B cell (primary cell): Measurements from ENCODE around the gene HYPK. TPM values are rescaled to one million over a fixed set of nuclear protein-coding genes. Genes with fewer than 3 reads are reported as not detected.

ENCODE experiments used
- ATAC-seq: fragments of 200-7000 bp; cut with Tn5 transposase; one replicate; pipeline ENCODE4 v1.10.0; 2021; ENCODE audit warnings: low read depth, mild to moderate bottlenecking, moderate number of reproducible peaks, moderate library complexity
- CTCF ChIA-PET: fragments of 350-600 bp; sonication (Branson Sonifier 250); formaldehyde crosslinking; loops from one replicate; lab custom pipeline; 2021; ENCODE audit warnings: antibody characterized with exemption, inconsistent platforms; lab: Charles Lee
- POLR2A ChIA-PET: fragments of 350-600 bp; sonication (Branson Sonifier 250); formaldehyde crosslinking; loops from one replicate; lab custom pipeline; 2021; ENCODE audit warnings: antibody characterized with exemption; lab: Charles Lee
- DNase-seq: peaks from one replicate; pipeline ENCODE4 v3.0.0; 2013
- H2AFZ ChIP-seq: 2 replicates; pipeline ENCODE4 v1.6.1; 2012; ENCODE audit warnings: mild to moderate bottlenecking, low read depth, low read length; ENCODE audit not compliant: insufficient read depth, poor library complexity, severe bottlenecking
- H3K27ac ChIP-seq, 2 donors: 1 replicate in 1 of 2; 2 replicates in 1 of 2; pipeline ENCODE4 v1.5.1; 2012 to 2013; ENCODE audit warnings: low read length in 2 of 2, mild to moderate bottlenecking in 2 of 2, moderate library complexity in 1 of 2
- H3K27me3 ChIP-seq, 4 experiments: fragments of 200-600 bp in 1 of 4; sonication (generic) in 1 of 4; replicated peaks in 1 of 4; 1 replicate in 2 of 4; 2 replicates in 2 of 4; pipeline versions ENCODE4 v1.6.1 to v1.7.0; 2013 to 2016; ENCODE audit warnings: low read length in 3 of 4, mild to moderate bottlenecking in 2 of 4, mixed read lengths in 1 of 4, moderate library complexity in 1 of 4; ENCODE audit not compliant: insufficient read depth in 4 of 4, control insufficient read depth in 3 of 4; ENCODE audit errors: control extremely low read depth in 1 of 4
- H3K36me3 ChIP-seq, 2 experiments: replicated peaks in 1 of 2; 1 replicate in 1 of 2; 2 replicates in 1 of 2; pipeline versions ENCODE4 v1.6.1 to v1.7.1; 2013; ENCODE audit warnings: low read length in 1 of 2; ENCODE audit not compliant: insufficient read depth in 2 of 2, control insufficient read depth in 1 of 2; ENCODE audit errors: control extremely low read depth in 1 of 2, extremely low read depth in 1 of 2
- H3K4me1 ChIP-seq, 2 donors: fragments of 200-600 bp in 1 of 2; sonication (generic) in 1 of 2; 1 replicate in 1 of 2; 2 replicates in 1 of 2; pipeline versions ENCODE4 v1.5.1 to v1.6.1; 2013 to 2017; ENCODE audit warnings: low read length in 2 of 2; ENCODE audit not compliant: control insufficient read depth in 2 of 2, insufficient read depth in 2 of 2
- H3K4me2 ChIP-seq: replicated peaks from 2 replicates; pipeline ENCODE3; 2012; ENCODE audit warnings: mild to moderate bottlenecking, low read depth, low read length; ENCODE audit not compliant: poor library complexity, severe bottlenecking
- H3K4me3 ChIP-seq, 5 experiments: fragments of 200-600 bp in 1 of 5; sonication (generic) in 1 of 5; 1 replicate in 3 of 5; 2 replicates in 2 of 5; pipeline versions ENCODE4 v1.5.1 to v1.7.0; 2011 to 2016; ENCODE audit warnings: low read length in 4 of 5, mild to moderate bottlenecking in 4 of 5, low read depth in 2 of 5, control low read depth in 1 of 5, moderate library complexity in 1 of 5; ENCODE audit not compliant: insufficient read depth in 1 of 5; ENCODE audit errors: control extremely low read depth in 1 of 5, extremely low read depth in 1 of 5
- H3K79me2 ChIP-seq: fragments of 200-600 bp; sonication (generic); one replicate; pipeline ENCODE4 v1.6.0; 2016; ENCODE audit warnings: low read length; ENCODE audit not compliant: control insufficient read depth, insufficient read depth
- H3K9ac ChIP-seq: fragments of 200-600 bp; sonication (generic); 2 replicates; pipeline ENCODE4 v1.6.1; 2017; ENCODE audit warnings: mild to moderate bottlenecking, low read length, moderate library complexity
- H3K9me3 ChIP-seq, 3 donors: one replicate each; pipeline versions ENCODE4 v1.6.1 to v1.7.1; 2013; ENCODE audit warnings: low read length in 2 of 3; ENCODE audit not compliant: control insufficient read depth in 2 of 3, insufficient read depth in 1 of 3; ENCODE audit errors: control extremely low read depth in 1 of 3
- H4K20me1 ChIP-seq: 2 replicates; pipeline ENCODE4 v1.6.0; 2012; ENCODE audit warnings: mild to moderate bottlenecking, low read length; ENCODE audit not compliant: insufficient read depth, control insufficient read depth, poor library complexity, severe bottlenecking
- H3K27ac Mint-ChIP-seq: one replicate; pipeline ENCODE4 v1.8.0; 2021; ENCODE audit warnings: mixed read lengths
- H3K27me3 Mint-ChIP-seq: one replicate; pipeline ENCODE4 v1.8.0; 2021; ENCODE audit warnings: mixed read lengths
- H3K4me1 Mint-ChIP-seq: one replicate; pipeline ENCODE4 v1.8.0; 2021; ENCODE audit warnings: mixed read lengths
- H3K4me3 Mint-ChIP-seq: one replicate; pipeline ENCODE4 v1.8.0; 2021; ENCODE audit warnings: mixed read lengths
- H3K9me3 Mint-ChIP-seq: one replicate; pipeline ENCODE4 v1.8.0; 2022; ENCODE audit warnings: mixed read lengths; ENCODE audit not compliant: insufficient read depth
- EZH2 ChIP-seq: IDR thresholded peaks from 2 replicates; pipeline ENCODE4 v1.6.1; 2012; ENCODE audit warnings: borderline replicate concordance, low read depth, mild to moderate bottlenecking, moderate library complexity, low read length; ENCODE audit not compliant: insufficient read depth, poor library complexity, severe bottlenecking
- WGBS: methylation state at CpG from one replicate; pipeline ENCODE4 v1.1.5; 2013; ENCODE audit warnings: missing lambda C conversion rate; ENCODE audit not compliant: insufficient coverage; 5-methylcytosine and 5-hydroxymethylcytosine counted together
- intact Hi-C: fragments of 100-400 bp; cut with micrococcal nuclease; formaldehyde crosslinking; loops from one replicate; pipeline ENCODE4 v1.10.0; 2022
- polyA plus RNA-seq: library from polyadenylated mRNA; depleted of rRNA; stranded (reverse); fragments of >200 nt; gene quantifications from 2 replicates; pipeline ENCODE4 v1.2.3, GENCODE V29; 2012
- total RNA-seq, 2 donors: library from RNA; stranded (reverse); fragments of 120-200 nt in 1 of 2; gene quantifications; 1 replicate in 1 of 2; 2 replicates in 1 of 2; pipeline versions ENCODE4 v1.2.3 to v1.2.4, GENCODE V29; 2013 to 2022
- TF ChIP-seq, protein P1 (sequence below): fragments of 200-600 bp; IDR thresholded peaks from one replicate; pipeline ENCODE4 v1.8.0; 2022; ENCODE audit warnings: antibody characterized with exemption, mild to moderate bottlenecking

HYPK gene
- total and polyA plus RNA-seq, 2 donors (not counting 1 experiment from before 2014, with no cell fraction given), result 23.5 to 25.7 TPM

DNA sequence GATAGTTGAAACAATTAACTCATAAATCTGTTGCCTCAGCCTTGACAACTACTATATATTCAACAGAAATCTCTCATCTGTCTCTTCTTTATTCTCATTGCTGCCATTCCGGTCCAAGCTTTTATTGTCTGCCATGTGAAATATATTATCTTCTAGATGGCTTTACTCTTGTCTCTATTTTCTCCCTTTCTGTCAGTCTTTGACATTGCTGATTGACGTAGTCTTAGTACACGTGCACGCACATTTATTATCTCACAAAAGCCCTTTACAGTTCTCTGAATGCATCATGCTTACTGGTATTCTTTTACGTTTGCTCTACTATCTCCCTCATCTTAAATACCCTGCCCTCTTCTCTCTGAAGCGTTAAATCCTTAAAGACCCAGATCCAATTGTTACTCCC lies 48.5 kb upstream of the HYPK start:
- Mint-ChIP-seq H3K27ac (no peak overlapping the region), H3K27me3 (no peaks in the 10 kb centered on the region), H3K4me1 (peaks cover 54% of the 10 kb centered on the region), H3K9me3 (no peaks in the 10 kb centered on the region), H3K4me3 (no peak overlapping the region)
- no peak for ATAC-seq
- ChIA-PET POLR2A (no interaction called here), CTCF (interaction anchor here (2.7 kb wide), 1 partner anchor 19 kb away, joined by 24 read pairs; no protein-coding TSS in a partner anchor)
- Histone ChIP-seq H3K4me2 (no peak overlapping the region), H4K20me1 (peaks cover 84% of the 10 kb centered on the region), H2AFZ (no peak overlapping the region), H3K4me3 (no peak overlapping the region), H3K4me1 (peaks cover 49 to 55% of the 10 kb centered on the region in 2 donors), H3K79me2 (peaks cover 98% of the 10 kb centered on the region), H3K27ac (peak overlapping the region in 1 of 2 donors; percentile 49), H3K9ac (no peak overlapping the region), H3K9me3 (no peaks in the 10 kb centered on the region), H3K36me3 (peaks cover 7 to 36% of the 10 kb centered on the region in 2 experiments), H3K27me3 (no peaks in the 10 kb centered on the region)
- DNase-seq, result no peak
- TF ChIP-seq, protein P1, sequence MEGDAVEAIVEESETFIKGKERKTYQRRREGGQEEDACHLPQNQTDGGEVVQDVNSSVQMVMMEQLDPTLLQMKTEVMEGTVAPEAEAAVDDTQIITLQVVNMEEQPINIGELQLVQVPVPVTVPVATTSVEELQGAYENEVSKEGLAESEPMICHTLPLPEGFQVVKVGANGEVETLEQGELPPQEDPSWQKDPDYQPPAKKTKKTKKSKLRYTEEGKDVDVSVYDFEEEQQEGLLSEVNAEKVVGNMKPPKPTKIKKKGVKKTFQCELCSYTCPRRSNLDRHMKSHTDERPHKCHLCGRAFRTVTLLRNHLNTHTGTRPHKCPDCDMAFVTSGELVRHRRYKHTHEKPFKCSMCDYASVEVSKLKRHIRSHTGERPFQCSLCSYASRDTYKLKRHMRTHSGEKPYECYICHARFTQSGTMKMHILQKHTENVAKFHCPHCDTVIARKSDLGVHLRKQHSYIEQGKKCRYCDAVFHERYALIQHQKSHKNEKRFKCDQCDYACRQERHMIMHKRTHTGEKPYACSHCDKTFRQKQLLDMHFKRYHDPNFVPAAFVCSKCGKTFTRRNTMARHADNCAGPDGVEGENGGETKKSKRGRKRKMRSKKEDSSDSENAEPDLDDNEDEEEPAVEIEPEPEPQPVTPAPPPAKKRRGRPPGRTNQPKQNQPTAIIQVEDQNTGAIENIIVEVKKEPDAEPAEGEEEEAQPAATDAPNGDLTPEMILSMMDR, result no peak
- no peak for TF ChIP-seq EZH2
- intact Hi-C loops, result loop anchor here (2.0 kb wide), 1 partner anchor 73 kb away; the partner anchor contains the start of gene MFAP1
- WGBS, result 90% methylated on average over 4 of the region's 6 CpGs

DNA sequence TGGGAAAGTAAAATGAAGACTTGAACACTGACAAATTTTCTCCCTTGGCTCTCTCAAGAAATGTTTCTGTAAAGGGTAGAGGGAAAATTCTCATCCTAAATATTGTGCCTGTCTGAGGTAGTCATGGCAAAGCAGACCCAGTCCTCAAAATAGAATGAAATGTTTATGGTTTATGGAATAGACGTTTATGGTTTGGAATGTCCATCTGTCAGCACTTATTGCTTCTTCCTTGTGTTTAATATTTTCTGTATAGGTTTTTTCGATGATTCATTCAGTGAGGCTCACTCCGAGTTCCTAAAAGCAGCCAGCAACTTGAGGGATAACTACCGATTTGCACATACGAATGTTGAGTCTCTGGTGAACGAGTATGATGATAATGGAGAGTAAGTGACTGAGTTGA lies 37.6 kb upstream of the HYPK start:
- ChIA-PET CTCF (no interaction called here), POLR2A (no interaction called here)
- Histone ChIP-seq H3K9ac (no peak overlapping the region), H3K27ac (no peak overlapping the region), H3K4me3 (no peak overlapping the region), H4K20me1 (peaks cover 45% of the 10 kb centered on the region), H2AFZ (no peak overlapping the region), H3K4me2 (no peak overlapping the region), H3K36me3 (peaks cover 21 to 86% of the 10 kb centered on the region in 2 experiments), H3K9me3 (no peaks in the 10 kb centered on the region), H3K79me2 (peaks cover 15% of the 10 kb centered on the region), H3K4me1 (no peaks in the 10 kb centered on the region), H3K27me3 (no peaks in the 10 kb centered on the region)
- Mint-ChIP-seq H3K27ac (no peak overlapping the region), H3K27me3 (no peaks in the 10 kb centered on the region), H3K4me1 (no peaks in the 10 kb centered on the region), H3K4me3 (no peak overlapping the region), H3K9me3 (no peaks in the 10 kb centered on the region)
- intact Hi-C loops, result no loop called here
- DNase-seq (no peak), ATAC-seq (no peak)
- 96% methylated on average over 6 of the region's 6 CpGs for WGBS
- TF ChIP-seq EZH2, result no peak
- TF ChIP-seq, protein P1, result no peak
